Astrocyte (in vitro differentiated cells and primary cell): ENCODE measurements around the gene BABAM1.

Experiments
- EZH2 ChIP-seq: IDR thresholded peaks from 2 replicates; pipeline ENCODE4 v1.6.1; 2012; ENCODE audit warnings: mild to moderate bottlenecking, low read length, inconsistent platforms; ENCODE audit not compliant: insufficient read depth
- TF ChIP-seq, protein P1 (sequence below): IDR thresholded peaks from 2 replicates; pipeline ENCODE4 v1.5.1; 2011; ENCODE audit warnings: low read depth, mild to moderate bottlenecking, inconsistent platforms, low read length, moderate library complexity; ENCODE audit not compliant: insufficient read depth

DNA sequence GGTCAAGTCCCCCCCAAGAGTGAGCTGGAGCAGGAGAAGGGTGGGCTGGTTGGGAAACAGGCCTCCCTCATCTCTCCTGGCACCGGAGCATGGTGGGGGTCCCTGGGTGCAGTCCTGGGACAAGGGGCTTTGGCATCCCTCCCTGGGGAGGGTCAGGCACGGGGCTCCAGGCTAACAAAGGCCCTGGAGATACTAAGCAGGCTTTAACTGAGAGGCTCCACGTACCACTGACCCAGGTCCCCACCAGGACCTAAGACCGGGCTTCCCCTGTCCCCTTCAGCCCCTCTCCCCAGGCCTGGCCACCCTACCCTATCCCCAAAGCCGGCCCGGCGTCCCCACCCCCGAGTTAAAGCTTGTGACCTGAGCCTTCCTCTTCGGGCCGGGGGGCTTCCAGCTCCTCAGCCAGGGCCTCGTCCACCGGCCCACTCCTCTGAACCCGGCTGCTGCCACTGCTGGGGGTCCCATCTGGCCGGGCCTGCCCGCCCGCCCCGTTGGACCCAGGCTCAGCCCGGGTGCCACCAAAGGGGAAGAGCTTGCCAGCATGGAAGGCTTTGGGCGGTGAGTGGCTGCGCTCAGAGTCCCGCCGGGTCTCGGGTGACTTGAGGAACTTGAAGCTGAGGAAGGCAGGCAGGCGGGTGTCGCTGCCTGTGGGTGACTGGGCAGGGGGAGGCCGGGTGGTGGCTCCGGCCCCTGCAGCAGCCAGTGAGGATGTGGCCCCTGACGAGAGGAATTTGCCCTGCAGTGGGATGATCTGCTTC lies 57.3 kb downstream of the BABAM1 start:
- TF ChIP-seq, protein P1, sequence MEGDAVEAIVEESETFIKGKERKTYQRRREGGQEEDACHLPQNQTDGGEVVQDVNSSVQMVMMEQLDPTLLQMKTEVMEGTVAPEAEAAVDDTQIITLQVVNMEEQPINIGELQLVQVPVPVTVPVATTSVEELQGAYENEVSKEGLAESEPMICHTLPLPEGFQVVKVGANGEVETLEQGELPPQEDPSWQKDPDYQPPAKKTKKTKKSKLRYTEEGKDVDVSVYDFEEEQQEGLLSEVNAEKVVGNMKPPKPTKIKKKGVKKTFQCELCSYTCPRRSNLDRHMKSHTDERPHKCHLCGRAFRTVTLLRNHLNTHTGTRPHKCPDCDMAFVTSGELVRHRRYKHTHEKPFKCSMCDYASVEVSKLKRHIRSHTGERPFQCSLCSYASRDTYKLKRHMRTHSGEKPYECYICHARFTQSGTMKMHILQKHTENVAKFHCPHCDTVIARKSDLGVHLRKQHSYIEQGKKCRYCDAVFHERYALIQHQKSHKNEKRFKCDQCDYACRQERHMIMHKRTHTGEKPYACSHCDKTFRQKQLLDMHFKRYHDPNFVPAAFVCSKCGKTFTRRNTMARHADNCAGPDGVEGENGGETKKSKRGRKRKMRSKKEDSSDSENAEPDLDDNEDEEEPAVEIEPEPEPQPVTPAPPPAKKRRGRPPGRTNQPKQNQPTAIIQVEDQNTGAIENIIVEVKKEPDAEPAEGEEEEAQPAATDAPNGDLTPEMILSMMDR = no peak
- no peak for TF ChIP-seq EZH2
